RPMI8226 (cell line): ENCODE results near the gene SULT1A2.
"Not testable (repeated sequence)": the region's sequence is repeated elsewhere in the genome, so short reads cannot be mapped to it uniquely, and the experiment has no call there.

Experiments
- DNase-seq: peaks from one replicate; pipeline ENCODE4 v3.0.0-alpha.2; 2015

SULT1A2 gene

GRCh38 chr16:28554634-28555423 lies 42.0 kb downstream of the SULT1A2 start:
- no peak for DNase-seq

DNA sequence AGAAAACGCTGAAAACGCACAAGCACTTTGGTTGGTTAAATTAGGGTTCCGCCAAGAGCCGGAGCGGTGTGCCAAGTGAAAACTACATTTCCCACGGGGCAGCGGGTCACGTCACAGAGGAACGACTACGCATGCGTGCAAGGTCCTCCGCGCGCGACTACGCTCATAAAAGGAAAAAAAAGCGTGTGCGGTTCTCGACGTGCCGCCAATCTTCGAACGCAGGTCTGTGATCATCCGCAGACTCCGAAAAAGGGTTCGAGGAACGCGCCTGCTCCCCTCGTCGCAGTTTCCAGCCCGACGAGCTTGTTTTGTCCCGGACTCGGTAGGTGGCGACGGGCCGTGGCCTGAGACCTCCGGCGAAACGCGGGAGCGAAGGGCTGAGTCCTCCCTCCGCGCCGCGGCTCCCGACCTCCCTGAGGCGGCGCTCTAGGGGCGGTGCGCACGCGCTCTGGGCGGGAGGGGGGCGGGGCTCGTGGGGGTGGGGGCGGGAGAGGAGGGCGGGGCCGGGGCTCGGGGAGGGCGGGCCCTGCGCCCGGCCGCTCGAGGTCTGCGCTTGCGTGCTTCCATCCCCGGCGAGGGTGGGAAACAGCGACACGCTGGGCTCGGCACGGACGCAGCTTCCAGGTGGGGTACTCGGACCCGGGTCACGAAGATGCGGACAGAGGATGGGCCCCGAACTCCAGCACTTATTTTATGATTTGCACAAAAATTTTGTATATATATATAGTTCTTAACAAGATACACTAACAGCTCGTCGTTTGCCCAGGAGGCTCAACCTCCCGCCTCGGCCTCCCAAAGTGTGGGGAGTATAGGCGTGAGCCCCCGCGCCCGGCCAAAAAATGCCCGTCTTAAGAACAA lies 42.8 kb downstream of the SULT1A2 start, which contains the start of gene SGF29:
Gene SGF29, plus strand, starts transcription at position 145 of the 858 bp plus-strand sequence. CDS start 27,150 bp downstream, outside the sequence.
- peak; percentile 98 for DNase-seq

- peak; percentile 62 for DNase-seq
These were observed 47.5 kb downstream of the SULT1A2 start for GRCh38 chr16:28549301-28549899.

DNA sequence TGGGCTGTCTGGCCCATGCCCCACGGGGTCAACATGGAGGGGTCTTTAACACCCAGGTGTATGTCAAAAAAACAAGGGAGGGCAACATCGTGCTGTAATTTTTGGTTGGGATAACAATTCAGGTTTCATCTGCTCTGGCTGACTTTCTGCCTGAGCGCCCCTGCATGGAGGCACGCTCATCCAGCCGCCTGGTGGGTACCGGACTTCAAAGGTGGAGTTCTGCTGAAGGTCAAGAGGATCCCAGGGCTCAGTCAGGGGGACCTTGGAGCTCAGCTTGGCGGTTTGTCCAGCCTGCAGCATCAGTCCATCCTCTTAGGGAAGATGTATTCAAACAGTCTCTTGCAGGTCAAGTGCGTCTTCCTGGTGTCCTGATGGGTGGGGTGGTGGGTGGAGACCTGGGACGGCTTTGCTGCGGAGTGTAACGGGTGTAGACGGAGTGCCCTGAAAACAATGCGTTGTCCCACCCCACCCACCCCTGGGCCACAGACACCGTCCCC lies 48.5 kb downstream of the SULT1A2 start:
- no peak for DNase-seq

DNA sequence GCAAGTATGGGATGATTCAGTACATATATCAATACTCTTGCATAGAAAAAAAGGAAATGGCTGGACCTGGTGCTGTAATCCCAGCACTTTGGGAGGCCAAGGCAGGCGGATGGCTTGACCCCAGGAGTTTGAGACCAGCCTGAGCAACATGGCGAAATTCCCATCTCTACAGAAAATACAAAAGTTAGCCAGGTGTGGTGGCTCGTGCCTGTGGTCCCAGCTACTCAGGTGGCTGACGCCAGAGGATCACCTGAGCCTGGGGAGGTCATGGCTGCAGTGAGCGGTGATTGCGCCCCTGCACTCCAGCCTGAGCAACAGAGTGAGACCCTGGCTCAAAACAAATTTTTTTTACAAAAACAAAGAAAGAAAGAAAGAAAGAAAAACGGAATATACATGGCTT lies 50.2 kb downstream of the SULT1A2 start:
- DNase-seq = no peak

- DNase-seq = not testable (repeated sequence)
These were observed 50.9 kb downstream of the SULT1A2 start for GRCh38 chr16:28545964-28546363.

GRCh38 chr16:28544998-28545397 lies 51.9 kb downstream of the SULT1A2 start:
- DNase-seq = no peak

GRCh38 chr16:28543072-28543471 lies 53.8 kb downstream of the SULT1A2 start:
- DNase-seq = peak; percentile 93

DNA sequence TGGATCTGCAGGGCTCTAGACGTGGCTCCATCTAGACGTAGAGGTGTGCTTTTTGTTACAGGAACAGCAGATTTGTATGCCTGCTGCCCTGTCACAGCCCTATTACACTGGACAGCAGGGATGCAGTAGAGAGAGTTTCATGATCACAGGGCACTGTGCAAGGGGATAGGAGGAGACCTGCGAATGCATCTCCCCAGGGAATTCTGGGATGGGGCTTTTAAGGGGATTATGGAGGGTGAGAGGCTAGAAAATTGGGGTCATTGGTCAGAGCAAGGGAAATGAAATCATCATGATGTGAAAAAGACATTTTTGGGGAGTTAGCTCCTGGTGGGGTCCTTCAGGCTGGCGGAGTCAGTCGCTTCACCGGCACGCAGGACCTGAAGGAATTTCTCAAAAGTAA lies 54.2 kb downstream of the SULT1A2 start:
- DNase-seq = no peak
